NCI-H2196 (cell line): Measurements from ENCODE around the gene ANKRD28.
A peak's percentile ranks its signal among the peaks of the same experiment; 100 is the strongest.

Experiments used
- DNase-seq: peaks from one replicate; lab custom pipeline; 2025; ENCODE audit not compliant: unreplicated experiment; lab: John Stamatoyannopoulos, UW

Gene ANKRD28

DNA sequence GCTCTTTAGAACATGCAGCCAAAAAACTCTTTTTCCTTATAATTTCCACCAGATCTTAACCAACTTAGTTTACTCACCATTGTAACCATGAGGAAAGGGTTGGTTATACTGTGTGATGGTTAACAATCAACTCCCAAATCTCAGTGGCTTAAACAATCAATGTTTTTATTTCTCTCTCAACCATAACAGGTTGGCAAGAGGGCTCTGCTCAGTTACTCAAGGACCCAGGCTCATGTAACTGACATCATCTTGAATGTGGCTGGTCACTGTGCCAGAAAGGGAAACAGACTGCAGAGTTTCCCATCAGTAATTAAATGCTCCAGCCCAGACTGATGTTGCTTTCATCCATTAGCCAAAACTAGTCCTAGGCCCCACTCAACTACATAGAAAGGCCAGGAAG, 69.0 kb downstream of the ANKRD28 start:
- DNase-seq: no peak

DNA sequence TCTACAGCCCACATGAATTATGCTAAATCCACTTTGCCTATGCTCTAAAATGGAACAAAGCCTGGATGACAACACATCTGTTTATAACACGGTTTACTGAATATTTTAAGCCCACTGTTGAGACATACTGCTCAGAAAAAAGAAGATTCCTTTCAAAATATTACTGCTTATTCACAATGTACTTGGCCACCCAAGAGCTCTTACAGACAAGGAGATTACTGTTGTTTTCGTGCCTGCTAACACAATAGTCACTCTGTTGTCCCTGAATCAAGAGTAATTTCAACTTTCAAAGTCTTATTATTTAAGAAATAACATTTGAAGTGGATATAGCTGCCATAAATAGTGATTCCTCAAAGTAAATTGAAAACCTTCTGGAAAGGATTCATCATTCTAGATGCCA, 70.9 kb downstream of the ANKRD28 start:
- no peak for DNase-seq

DNA sequence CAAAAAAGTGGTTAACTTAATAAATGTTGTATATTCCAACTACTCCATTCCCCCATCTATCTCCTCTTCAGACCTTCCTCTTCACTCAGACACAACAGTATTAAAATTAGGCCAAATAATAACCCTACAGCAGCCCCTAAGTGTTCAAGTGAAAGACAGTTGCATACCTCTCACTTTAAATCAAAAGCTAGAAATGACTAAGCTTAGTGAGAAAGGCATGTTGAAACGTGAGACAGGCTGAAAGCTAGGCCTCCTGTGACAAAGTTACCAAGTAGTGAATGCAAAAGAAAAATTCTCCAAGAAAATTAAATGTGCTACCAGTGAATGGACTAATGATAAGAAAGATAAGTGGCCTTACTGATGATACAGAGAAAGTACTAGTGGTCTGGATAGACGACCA, 71.7 kb downstream of the ANKRD28 start:
- DNase-seq: no peak

DNA sequence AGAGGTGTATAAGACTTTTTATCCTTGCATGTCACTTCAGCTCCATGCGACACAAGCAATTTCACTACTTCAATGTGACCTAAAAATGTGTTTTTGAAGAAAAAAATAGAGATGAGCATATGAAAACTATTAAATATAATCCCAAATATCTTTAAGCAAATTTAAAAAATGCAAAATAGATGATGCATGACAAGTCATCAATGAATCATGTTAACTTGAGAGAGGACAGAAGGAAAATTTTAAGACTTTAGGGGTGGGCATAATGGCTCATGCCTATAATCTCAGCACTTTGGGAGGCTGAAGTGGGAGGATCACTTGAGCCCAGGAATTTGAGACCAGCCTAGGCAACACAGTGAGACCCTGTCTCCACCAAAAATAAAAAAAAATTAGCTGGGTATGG, 73.3 kb downstream of the ANKRD28 start:
- DNase-seq: no peak

DNA sequence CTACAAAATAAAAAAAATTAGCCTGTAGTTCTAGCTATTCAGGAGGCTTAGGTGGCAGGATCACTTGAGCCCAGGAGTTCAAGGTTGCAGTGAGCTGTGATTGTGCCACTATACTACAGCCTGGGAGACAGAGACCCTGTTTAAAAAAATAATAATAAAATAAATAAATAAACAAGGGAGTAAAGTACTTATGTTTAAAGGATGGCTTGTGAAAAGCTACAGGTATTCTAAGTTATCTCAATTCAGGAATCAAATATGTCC, 74.2 kb downstream of the ANKRD28 start:
- no peak for DNase-seq

DNA sequence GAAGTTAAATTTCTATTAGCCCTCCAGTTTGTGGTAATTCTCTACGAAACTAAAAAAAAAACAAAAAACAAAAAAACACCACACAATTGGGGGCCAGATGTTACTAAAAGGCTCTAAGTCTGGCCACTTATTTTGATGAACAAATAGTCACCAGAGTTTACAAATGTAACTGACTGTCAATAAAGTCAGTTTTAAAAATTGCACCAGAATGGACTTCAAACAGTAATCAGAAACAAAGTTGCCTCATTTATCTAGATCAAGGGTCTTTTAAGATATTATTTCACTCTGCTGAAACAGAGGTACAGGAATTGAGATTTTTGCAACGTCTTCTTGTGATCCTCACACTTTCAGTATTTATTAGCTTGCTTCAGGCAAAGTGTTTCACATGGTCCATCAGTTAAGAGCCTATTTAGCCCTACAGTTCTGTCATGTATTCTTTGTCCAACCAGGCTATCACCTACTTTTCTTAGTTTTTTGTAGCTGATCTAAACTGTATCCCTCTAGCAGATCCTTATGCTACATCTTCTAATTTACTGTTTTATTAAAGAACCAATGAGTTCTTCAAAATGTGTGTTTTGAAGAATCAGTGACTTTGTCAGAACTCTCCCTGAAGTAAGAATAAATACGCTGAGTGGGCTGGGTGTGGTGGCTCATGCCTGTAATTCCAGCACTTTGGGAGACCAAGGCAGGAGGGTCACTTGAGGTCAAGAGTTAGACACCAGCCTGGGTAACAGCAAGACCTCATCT, 74.7 kb downstream of the ANKRD28 start:
- no peak for DNase-seq

DNA sequence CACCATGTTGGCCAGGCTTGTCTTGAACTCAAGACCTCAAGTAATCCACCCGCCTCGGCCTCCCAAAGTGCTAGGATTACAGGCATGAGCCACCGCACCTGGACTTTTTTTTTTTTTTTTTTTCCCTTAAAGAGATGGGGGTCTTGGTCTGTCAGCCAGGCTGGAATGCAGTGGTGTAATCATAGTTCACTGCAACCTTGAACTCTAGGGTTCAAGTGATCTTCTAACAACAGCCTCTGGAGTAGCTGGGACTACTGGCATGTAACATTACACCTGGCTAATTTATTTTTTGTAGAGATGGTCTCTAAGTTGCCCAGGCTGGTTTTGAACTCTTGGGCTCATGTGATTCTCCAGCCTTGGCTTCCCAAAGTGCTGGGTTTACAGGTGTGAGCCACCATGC, 81.6 kb downstream of the ANKRD28 start:
- no peak for DNase-seq

DNA sequence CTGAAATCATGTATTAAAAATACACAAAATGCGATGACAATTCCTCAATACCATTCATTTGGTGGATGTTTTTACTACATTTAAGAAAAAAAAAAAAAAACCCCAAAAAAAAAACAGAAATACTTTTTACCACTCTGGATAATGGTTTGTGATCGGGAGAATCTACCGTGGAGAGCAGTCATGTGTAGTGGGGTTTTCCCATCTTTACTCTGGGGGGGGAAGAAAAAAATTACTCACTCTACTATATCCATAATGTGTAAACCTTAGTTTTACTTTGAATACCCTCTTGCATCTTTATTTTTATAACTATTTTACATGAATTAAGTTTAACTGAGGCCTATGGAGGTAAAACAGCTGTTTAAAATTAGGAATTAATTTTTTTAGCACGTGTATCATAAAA, 83.3 kb downstream of the ANKRD28 start:
- DNase-seq: no peak

DNA sequence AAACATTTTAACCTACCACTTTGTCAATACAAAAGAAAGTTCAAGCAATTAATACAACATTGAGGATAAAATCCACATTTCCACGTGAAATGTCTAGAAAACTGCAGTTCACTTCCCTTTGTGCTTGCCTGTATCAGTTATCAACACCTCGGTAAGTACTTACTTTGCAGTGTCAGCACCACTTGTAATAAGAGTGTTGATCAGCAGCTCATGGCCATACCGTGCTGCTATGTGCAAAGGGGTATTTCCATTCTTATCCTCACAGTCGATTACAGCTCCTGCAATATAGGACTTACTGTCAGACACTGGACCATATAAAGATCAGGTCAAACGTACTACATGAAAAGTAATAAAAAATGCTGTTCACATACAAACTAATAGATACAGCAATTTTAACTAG, 84.4 kb downstream of the ANKRD28 start:
- DNase-seq: no peak

DNA sequence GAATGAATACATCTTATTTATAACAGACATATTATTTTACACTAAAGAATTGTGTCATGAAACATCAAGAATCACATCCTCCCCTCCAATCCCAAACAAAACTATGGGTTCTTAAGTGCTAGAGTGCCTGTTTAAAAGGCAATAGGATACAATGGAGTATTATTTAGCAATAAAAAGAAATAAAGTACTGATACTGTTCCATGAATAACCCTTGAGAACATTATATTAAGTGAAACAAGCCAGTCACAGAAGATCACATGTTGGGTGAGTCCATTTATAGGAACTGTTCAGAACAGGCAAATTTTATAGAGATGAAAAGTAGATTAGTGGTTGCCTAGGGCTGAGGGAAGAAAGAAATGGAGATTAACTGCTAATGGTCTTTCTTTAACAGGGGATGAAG, 86.5 kb downstream of the ANKRD28 start:
- DNase-seq: no peak

DNA sequence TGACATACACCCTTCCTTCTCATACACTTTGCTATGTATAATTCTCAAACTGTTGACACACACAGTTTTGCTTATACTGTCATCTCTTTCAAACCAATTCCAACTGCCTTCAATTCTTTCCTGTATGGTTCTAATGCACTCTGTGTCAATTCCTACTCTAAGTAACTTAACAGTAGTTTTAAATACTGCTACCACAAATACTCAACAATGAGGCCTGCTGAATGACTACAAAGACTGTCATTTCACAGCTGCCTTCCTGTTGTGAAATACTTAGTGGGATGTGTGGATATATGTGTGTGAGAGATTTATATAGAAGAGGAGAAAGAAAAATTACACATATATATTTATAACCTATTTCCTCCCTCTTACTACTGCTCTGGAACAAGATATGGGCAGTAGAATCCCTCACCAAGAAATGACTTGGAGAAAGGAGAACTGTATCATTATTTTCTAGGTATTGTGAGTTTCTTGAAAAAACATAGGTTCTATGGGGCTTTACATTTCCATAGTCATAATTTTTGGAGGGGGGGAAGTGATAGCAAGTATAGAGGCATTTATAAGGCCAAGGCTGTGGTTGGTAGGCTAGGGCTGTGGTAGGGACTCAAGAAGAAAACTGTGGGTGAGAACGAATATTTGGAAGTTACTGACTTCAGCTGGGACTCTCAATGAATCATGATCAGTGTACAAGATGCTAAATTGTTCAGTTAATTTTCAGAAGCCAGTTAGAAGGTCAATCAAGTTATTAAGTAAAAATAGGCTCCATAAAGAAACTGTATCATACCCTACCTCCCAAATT, 88.7 kb downstream of the ANKRD28 start:
- DNase-seq: no peak

DNA sequence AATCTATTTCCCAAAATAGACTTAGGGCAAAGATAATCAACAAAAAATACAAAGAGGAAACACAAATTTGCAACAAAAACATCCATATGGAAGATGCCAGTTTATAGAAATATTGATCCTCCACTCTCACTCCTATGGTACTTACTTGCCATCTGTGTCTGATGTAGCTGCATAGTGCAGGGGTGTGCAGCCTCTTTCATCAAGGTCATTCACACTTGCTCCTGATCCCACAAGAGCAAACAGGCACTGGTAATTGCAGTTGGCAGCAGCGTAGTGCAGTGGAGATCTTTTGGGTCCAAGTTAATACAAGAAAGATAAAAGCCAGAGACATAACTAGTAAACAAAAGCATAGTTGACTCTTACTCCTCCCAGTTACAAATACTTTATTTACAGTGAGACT, 90.0 kb downstream of the ANKRD28 start:
- DNase-seq: no peak

DNA sequence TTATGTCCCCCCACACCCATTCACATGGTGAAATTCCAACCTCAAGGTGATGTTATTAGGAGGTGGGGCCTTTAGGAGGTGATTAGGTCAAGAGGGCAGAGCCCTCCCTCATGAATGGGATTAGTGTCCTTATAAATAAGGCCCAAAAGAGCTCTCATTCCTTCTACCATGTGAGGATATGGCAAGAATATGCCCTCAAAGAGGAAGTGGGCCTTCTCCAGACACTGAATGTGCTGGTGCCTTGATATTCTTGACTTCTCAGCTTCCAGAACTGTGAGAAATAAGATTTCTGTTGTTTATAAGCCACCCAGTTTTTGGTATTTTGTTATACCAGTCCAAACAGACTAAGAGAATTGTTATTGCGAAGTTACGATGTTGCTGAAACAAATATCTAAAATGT, 94.4 kb downstream of the ANKRD28 start:
- DNase-seq: no peak

DNA sequence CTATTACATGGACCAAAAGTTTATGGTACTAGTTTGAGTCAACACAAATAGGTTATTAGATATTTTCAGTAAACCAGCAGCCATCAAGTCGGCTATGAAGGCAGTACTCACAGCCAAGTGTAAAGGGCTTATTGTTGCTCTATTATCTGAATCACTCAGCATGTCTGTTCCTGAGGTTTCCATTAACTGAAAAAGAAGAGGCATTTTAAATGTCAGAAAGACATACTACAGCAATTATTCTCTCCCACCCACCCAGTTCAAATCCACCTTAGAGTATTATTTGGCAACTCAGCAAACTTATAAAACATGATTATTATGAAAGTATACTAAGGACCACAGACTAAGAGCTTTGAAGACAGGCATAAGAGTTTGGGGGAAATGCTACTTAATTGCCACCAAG, 103.2 kb downstream of the ANKRD28 start:
- no peak for DNase-seq

DNA sequence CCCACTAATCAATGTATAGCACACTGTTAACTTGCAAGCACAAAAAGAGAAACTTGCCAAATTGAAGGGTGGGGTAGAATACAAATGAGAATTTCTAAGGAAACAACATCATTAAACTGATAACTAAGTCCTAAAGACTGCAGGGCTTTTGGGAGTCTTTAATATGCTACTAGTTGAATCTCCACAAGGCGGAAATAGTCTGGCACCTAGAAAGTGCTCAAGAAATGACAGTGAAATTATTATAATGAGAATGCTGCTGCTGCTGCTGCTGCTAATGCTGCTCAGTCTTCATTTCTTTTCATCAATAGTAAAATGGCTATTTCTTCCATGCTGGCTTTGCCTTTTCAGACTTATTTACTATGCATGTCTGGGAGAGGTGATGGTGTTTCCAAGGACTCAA, 104.4 kb downstream of the ANKRD28 start:
- no peak for DNase-seq

DNA sequence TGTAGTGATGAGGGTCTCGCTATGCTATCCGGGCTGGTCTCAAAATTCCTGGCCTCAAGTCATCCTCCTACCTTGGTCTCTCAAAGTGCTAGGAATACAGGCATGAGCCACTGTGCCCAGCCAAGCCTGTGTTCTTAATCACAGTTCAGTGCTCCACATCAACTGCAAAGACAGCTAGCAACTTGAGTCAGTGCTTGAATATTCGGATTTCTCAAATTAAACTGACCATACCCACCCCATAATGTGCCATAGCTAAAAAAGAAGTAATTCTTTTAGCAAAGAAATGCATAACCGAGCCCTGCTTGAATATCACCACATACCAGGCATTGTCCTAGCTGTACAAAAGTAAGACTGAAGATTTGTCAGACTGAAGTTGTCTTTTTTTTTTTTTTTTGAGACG, 107.0 kb downstream of the ANKRD28 start:
- DNase-seq: no peak

DNA sequence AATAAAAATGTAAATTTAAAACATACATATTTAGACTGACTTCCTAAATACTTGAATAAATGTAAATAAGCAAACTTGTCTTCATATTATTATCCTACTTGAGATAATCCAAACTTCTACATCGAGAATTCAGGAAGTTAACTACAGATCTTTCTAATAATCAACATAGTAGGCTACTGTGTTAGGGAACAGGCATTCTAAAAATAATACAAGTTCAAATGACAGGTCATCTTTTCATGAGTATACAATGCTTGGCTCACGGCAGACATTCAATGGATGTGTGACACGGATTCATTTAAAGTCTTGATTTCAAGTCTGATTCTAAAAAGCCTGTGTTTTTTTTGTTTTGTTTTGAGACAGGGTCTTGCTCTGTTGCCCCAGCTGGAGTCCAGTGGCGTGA, 107.5 kb downstream of the ANKRD28 start:
- no peak for DNase-seq

DNA sequence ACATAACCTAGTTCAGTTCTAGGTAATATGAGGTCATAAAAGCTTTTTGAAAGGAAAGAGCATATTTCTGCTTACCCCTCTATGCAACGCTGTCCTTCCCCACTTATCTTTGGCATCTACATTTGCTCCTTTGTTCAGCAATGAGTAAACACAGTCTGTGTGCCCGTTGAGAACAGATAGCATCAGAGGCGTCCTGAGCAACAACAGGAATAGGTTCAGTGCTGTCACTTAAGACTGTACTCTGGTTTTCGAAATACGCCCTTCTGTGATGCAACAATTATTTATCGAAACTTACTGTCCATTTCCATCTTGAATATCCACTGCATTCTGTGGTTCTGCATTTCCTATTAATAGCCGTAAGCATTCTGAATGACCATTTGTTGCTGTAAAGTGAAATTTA, 111.9 kb downstream of the ANKRD28 start:
- peak; percentile 0 for DNase-seq

DNA sequence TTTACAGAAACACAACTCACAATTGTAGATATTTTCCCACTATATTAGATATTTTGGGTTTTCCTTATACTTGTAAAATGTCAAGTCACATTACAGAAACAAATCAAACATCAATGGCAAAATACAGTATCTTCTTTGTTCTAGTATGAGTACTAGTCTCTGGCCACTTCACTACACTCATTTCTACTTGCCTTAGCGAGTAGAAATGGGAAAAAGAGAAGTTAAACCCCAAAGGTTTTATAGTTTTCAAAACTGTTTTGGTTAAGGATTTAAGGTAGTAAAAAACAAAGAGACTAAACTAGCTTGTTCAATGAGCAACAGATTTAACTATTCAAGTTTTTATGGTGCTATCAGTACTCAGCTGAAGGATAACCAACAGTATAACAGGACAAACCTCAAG, 114.5 kb downstream of the ANKRD28 start:
- DNase-seq: no peak

DNA sequence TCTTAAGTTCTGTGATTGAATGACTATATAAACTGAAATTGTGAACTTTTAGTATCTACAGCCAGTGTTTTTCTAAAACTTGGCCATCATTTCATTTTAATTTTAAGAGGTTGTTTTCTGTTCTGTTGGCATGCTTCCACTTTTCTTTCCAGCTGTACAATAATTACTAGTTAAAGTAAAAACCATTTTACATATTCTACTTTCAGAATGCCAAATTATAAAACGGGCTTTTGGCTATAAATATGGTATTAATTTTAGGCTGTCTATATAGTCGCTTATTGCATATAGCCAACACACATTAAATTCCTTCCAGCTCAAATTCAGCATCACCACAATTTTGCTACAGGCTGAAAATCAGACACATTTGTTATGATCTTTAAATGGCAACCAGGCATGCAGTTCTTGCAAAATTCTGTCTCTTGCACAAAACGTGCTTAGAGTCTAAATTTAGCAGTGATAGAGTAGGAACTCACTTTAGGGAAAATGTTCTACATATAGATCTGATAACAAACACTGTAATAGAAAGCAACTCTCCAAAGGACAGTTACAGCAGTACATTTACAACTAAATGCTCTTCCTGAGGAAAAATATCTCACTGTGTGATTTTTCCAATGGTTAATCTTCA, 115.1 kb downstream of the ANKRD28 start:
- no peak for DNase-seq

DNA sequence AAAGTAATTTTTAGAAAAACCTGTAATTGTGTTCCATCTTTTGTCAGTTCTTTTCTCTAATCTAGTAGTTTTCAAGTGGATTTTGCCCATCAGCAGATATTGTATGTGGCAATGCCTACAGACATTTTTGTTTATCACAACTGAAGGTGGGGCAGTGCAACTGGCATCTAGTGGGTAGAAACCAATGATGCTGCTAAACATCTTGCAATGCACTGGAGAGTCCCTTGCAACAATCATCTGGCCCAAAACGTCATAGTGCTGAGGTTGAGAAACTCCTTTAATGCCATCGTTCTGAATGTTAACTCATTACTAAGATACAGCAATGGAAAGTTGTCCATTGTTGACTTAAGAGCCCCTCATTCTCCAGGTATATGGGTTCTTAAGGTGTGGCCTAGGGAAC, 116.1 kb downstream of the ANKRD28 start:
- DNase-seq: no peak

DNA sequence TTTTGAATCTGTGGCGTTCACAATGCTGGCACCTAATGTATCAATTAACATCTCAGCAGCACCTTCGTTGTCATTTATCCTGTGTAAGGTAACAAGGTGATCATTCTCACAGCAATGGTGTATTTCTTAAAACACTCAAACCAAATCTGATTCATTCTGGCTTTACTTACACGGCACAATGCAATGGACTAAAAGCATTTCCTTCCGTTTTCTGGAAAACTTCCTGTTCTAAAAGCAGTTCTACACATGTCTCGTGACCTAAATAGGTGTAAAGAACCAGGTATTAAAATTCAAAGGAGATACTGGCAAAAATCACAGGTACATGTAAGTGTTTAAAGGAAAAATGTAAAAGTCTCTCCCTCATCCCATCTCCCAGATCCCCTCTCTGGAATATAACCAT, 118.5 kb downstream of the ANKRD28 start:
- no peak for DNase-seq

DNA sequence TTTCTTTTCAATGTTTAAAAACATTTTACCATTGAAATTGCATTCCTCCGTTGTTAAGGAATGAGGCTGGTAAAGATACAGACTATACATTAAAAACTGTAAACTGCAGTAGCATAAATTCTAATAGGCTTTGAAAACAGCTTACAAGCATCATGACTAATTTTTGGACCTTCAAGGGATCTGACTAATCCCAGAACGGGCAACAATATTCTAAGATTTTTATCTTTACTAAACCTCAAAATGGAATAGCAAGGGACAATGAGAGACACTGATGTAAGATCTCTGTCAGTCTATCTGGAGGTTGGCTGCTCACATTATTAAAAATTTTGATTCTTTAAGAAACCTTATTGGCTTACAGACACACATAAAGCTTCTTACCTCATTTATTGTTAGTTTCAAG, 121.5 kb downstream of the ANKRD28 start:
- DNase-seq: no peak
